HL-60 (cell line): ENCODE measurements around the gene CBR3.

ENCODE experiments used
- DNase-seq, 2 experiments: peaks; one replicate each; pipeline ENCODE4 v3.0.0-alpha.2; 2010 to 2020; ENCODE audit warnings: low read depth in 1 of 2, low spot score in 1 of 2
- H3K27ac ChIP-seq: fragments of 250-450 bp; sonication (Bioruptor Pico); replicated peaks from 2 replicates; pipeline ENCODE4 v1.5.1; 2020; ENCODE audit warnings: mild to moderate bottlenecking, moderate library complexity
- H3K27me3 ChIP-seq: fragments of 250-450 bp; sonication (Bioruptor Pico); 2 replicates; pipeline ENCODE4 v1.5.1; 2021; ENCODE audit warnings: mild to moderate bottlenecking, moderate library complexity; ENCODE audit not compliant: insufficient read depth, poor library complexity, severe bottlenecking
- H3K4me3 ChIP-seq: replicated peaks from 2 replicates; pipeline ENCODE4 v1.5.1; 2011; ENCODE audit warnings: mild to moderate bottlenecking, control low read depth, low read length; ENCODE audit not compliant: insufficient read depth
- CTCF ChIP-seq: IDR thresholded peaks from one replicate; pipeline ENCODE4 v1.5.1; 2011; ENCODE audit warnings: low read length, control low read depth, inconsistent platforms; ENCODE audit not compliant: insufficient read depth
- GABPA ChIP-seq: IDR thresholded peaks from 2 replicates; pipeline ENCODE4 v1.6.1; 2012; ENCODE audit warnings: low read depth
- POLR2AphosphoS5 ChIP-seq: IDR thresholded peaks from 2 replicates; pipeline ENCODE4 v1.6.1; 2012; ENCODE audit warnings: low read depth
- SPI1 ChIP-seq: IDR thresholded peaks from 2 replicates; pipeline ENCODE4 v1.6.1; 2012; ENCODE audit warnings: low read depth, mild to moderate bottlenecking, borderline replicate concordance
- TF ChIP-seq, protein P1 (sequence below): IDR thresholded peaks from 2 replicates; pipeline ENCODE4 v1.6.1; 2012; ENCODE audit warnings: low read depth; ENCODE audit not compliant: insufficient replicate concordance

CBR3 gene

GRCh38 chr21:36104317-36105300, 30.3 kb upstream of the CBR3 start:
- Histone ChIP-seq H3K4me3 (no peak overlapping the region), H3K27ac (no peak overlapping the region), H3K27me3 (peaks cover 15% of the 10 kb centered on the region)
- no peak for DNase-seq
- TF ChIP-seq, protein P1, sequence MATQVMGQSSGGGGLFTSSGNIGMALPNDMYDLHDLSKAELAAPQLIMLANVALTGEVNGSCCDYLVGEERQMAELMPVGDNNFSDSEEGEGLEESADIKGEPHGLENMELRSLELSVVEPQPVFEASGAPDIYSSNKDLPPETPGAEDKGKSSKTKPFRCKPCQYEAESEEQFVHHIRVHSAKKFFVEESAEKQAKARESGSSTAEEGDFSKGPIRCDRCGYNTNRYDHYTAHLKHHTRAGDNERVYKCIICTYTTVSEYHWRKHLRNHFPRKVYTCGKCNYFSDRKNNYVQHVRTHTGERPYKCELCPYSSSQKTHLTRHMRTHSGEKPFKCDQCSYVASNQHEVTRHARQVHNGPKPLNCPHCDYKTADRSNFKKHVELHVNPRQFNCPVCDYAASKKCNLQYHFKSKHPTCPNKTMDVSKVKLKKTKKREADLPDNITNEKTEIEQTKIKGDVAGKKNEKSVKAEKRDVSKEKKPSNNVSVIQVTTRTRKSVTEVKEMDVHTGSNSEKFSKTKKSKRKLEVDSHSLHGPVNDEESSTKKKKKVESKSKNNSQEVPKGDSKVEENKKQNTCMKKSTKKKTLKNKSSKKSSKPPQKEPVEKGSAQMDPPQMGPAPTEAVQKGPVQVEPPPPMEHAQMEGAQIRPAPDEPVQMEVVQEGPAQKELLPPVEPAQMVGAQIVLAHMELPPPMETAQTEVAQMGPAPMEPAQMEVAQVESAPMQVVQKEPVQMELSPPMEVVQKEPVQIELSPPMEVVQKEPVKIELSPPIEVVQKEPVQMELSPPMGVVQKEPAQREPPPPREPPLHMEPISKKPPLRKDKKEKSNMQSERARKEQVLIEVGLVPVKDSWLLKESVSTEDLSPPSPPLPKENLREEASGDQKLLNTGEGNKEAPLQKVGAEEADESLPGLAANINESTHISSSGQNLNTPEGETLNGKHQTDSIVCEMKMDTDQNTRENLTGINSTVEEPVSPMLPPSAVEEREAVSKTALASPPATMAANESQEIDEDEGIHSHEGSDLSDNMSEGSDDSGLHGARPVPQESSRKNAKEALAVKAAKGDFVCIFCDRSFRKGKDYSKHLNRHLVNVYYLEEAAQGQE: no peak
- no peak for TF ChIP-seq CTCF
- TF ChIP-seq GABPA: no peak
- TF ChIP-seq SPI1: no peak
- TF ChIP-seq POLR2AphosphoS5: no peak

DNA sequence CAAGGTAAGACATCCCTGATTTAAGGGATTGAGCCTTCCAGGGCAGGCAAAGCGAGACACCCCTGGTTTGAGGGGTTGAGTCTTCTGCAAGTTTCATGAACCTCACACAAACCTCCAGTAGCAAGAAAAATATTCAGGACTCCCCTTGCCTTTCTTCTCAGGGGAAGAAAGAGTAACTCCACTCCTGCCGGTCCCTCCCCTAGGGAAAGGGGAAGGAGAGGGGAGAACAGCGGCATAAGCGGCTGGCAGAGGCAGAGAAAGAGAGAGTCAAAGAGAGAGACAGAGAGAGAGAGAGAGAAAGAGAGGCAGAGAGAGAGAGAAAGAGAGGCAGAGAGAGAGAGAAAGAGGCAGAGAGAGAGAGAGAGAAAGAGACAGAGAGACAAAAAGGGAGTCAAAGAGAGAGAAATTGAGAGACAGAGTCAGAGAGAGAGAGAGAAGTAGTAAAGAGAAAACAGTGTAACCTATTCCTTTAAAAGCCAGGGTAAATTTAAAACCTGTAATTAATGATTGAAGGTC, 29.5 kb upstream of the CBR3 start:
- Histone ChIP-seq H3K27me3 (peaks cover 15% of the 10 kb centered on the region), H3K4me3 (no peak overlapping the region), H3K27ac (no peak overlapping the region)
- no peak for TF ChIP-seq GABPA
- no peak for DNase-seq

GRCh38 chr21:36109868-36110267, 25.0 kb upstream of the CBR3 start:
- TF ChIP-seq, protein P1: no peak
- TF ChIP-seq GABPA (no peak), CTCF (no peak), SPI1 (no peak)
- DNase-seq: no peak

GRCh38 chr21:36111238-36111637, 23.6 kb upstream of the CBR3 start:
- no peak for DNase-seq
- H3K27me3 ChIP-seq: no peaks in the 10 kb centered on the region
- no peak overlapping the region for H3K4me3 ChIP-seq
- H3K27ac ChIP-seq: no peak overlapping the region
- TF ChIP-seq SPI1: no peak
- TF ChIP-seq POLR2AphosphoS5: no peak

More at GRCh38 chr21:36109868-36110267, 25.0 kb upstream of the CBR3 start:
- Histone ChIP-seq H3K27ac (no peak overlapping the region), H3K4me3 (no peak overlapping the region), H3K27me3 (peaks cover 8% of the 10 kb centered on the region)
